HCT116 (cell line): ENCODE data around the gene ANKMY2. TPM values are rescaled to one million over a fixed set of nuclear protein-coding genes. Genes with fewer than 3 reads are reported as not detected.

Experiments used
- ATAC-seq: fragments of 200-7000 bp; cut with Tn5 transposase; 2 replicates; pipeline ENCODE4 v1.9.1; 2020; ENCODE audit warnings: mild to moderate bottlenecking, moderate library complexity
- BruUV-seq: library from RNA; stranded (reverse); fragments of 400-500 nt; replicated peaks from 2 replicates; lab custom pipeline; 2021; lab: Mats Ljungman, UMichigan
- CTCF ChIA-PET: fragments of 300-600 bp; sonication (Branson Sonifier 250); formaldehyde crosslinking; loops from one replicate; lab custom pipeline; 2021; ENCODE audit warnings: antibody characterized with exemption; lab: Charles Lee
- POLR2A ChIA-PET: fragments of 300-600, 350-600 bp; sonication (Branson Sonifier 250); formaldehyde crosslinking; loops from one replicate; lab custom pipeline; 2021; ENCODE audit warnings: antibody characterized with exemption; lab: Charles Lee
- RAD21 ChIA-PET, 2 experiments: fragments of 300-600 bp; sonication (Branson Sonifier 250); formaldehyde crosslinking; loops; one replicate each; lab custom pipeline; 2023; ENCODE audit warnings: low total read pairs in 2 of 2; ENCODE audit not compliant: uncharacterized antibody in 2 of 2, unreplicated experiment in 2 of 2, low non-redundant PET in 1 of 2; lab: Charles Lee
- DNase-seq: peaks from one replicate; pipeline ENCODE4 v3.0.0-alpha.2; 2010; ENCODE audit warnings: low read depth, low spot score
- H2AFZ ChIP-seq: fragments of 200-600 bp; shearing (Covaris generic), sonication (generic); 2 replicates; pipeline ENCODE4 v1.6.1; 2017; ENCODE audit warnings: low read depth, mixed run types, mixed read lengths, antibody characterized with exemption, low read length; ENCODE audit not compliant: poor library complexity, severe bottlenecking
- H3K27ac ChIP-seq: 2 replicates; pipeline ENCODE4 v1.5.1; 2012; ENCODE audit warnings: low read depth, low read length
- H3K27me3 ChIP-seq: fragments of 200-600 bp; sonication (generic); 2 replicates; pipeline ENCODE4 v1.6.1; 2016; ENCODE audit warnings: mixed run types, low read length, mixed read lengths; ENCODE audit not compliant: insufficient read depth
- H3K36me3 ChIP-seq, 2 experiments: fragments of 200-500 bp in 1 of 2; fragments of 200-600 bp in 1 of 2; sonication (Bioruptor generic) in 1 of 2; sonication (generic) in 1 of 2; 2 replicates each; pipeline versions ENCODE4 v1.5.1 to v1.6.1; 2014 to 2016; ENCODE audit warnings: low read length in 2 of 2, inconsistent platforms in 1 of 2, mixed read lengths in 1 of 2, mixed run types in 1 of 2; ENCODE audit not compliant: insufficient read depth in 2 of 2, control insufficient read depth in 1 of 2
- H3K4me1 ChIP-seq, 2 experiments: fragments of 200-600 bp in 1 of 2; sonication (generic) in 1 of 2; 2 replicates each; pipeline versions ENCODE4 v1.5.1 to v1.6.1; 2012 to 2017; ENCODE audit warnings: low read length in 2 of 2, inconsistent platforms in 1 of 2, mild to moderate bottlenecking in 1 of 2, mixed read lengths in 1 of 2, mixed run types in 1 of 2, moderate library complexity in 1 of 2; ENCODE audit not compliant: insufficient read depth in 2 of 2, control insufficient read depth in 1 of 2
- H3K4me2 ChIP-seq: fragments of 200-600 bp; sonication (generic); 2 replicates; pipeline ENCODE4 v1.6.1; 2017; ENCODE audit warnings: mixed run types, low read length, mixed read lengths
- H3K4me3 ChIP-seq, 2 experiments: fragments of 200-600 bp in 1 of 2; sonication (generic) in 1 of 2; replicated peaks in 1 of 2; 2 replicates each; pipeline ENCODE4 v1.5.1; 2011 to 2016; ENCODE audit warnings: low read length in 2 of 2, control low read depth in 1 of 2, low read depth in 1 of 2, mild to moderate bottlenecking in 1 of 2, mixed read lengths in 1 of 2, mixed run types in 1 of 2
- H3K79me2 ChIP-seq: fragments of 200-600 bp; sonication (generic); 2 replicates; pipeline ENCODE4 v1.6.1; 2017; ENCODE audit warnings: mild to moderate bottlenecking, mixed run types, low read length, moderate library complexity, mixed read lengths; ENCODE audit not compliant: insufficient read depth
- H3K9ac ChIP-seq: fragments of 200-600 bp; sonication (generic); 2 replicates; pipeline ENCODE4 v1.6.1; 2016; ENCODE audit warnings: low read length, mixed read lengths
- H3K9me2 ChIP-seq: fragments of 200-600 bp; sonication (generic), shearing (Covaris generic); 2 replicates; pipeline ENCODE4 v1.6.1; 2017; ENCODE audit warnings: mixed run types, mild to moderate bottlenecking, moderate library complexity; ENCODE audit not compliant: insufficient read depth
- H3K9me3 ChIP-seq, 2 experiments: fragments of 200-500 bp in 1 of 2; fragments of 200-600 bp in 1 of 2; sonication (Bioruptor generic) in 1 of 2; sonication (generic) in 1 of 2; 2 replicates each; pipeline ENCODE4 v1.6.1; 2014 to 2017; ENCODE audit warnings: low read length in 2 of 2, mixed read lengths in 2 of 2, inconsistent platforms in 1 of 2, low read depth in 1 of 2, mild to moderate bottlenecking in 1 of 2, mixed run types in 1 of 2, moderate library complexity in 1 of 2; ENCODE audit not compliant: control insufficient read depth in 1 of 2, insufficient read depth in 1 of 2
- H4K20me1 ChIP-seq: fragments of 200-600 bp; sonication (generic), shearing (Covaris generic); 2 replicates; pipeline ENCODE4 v1.6.1; 2017; ENCODE audit warnings: mixed run types, mild to moderate bottlenecking, moderate library complexity; ENCODE audit not compliant: insufficient read depth
- CBX3 ChIP-seq: IDR thresholded peaks from 2 replicates; pipeline ENCODE4 v1.6.1; 2012; ENCODE audit warnings: low read depth
- CEBPB ChIP-seq: IDR thresholded peaks from 2 replicates; pipeline ENCODE4 v1.6.1; 2012; ENCODE audit warnings: low read depth
- EGR1 ChIP-seq: IDR thresholded peaks from 2 replicates; pipeline ENCODE4 v1.6.1; 2012; ENCODE audit warnings: low read depth
- ELF1 ChIP-seq: IDR thresholded peaks from 2 replicates; pipeline ENCODE4 v1.6.1; 2012; ENCODE audit warnings: low read depth, borderline replicate concordance
- EZH2phosphoT487 ChIP-seq: fragments of 200-600 bp; IDR thresholded peaks from 2 replicates; pipeline ENCODE4 v1.6.1; 2018; ENCODE audit warnings: antibody characterized with exemption, borderline replicate concordance
- FOSL1 ChIP-seq: IDR thresholded peaks from 2 replicates; pipeline ENCODE4 v1.6.1; 2012; ENCODE audit warnings: low read depth
- POLR2A ChIP-seq: IDR thresholded peaks from 2 replicates; pipeline ENCODE4 v1.7.0; 2011; ENCODE audit warnings: borderline replicate concordance; ENCODE audit not compliant: insufficient read depth, insufficient read length; ENCODE audit errors: extremely low read depth
- RAD21 ChIP-seq: IDR thresholded peaks from 2 replicates; pipeline ENCODE4 v1.6.1; 2012; ENCODE audit warnings: low read depth, mild to moderate bottlenecking
- REST ChIP-seq: IDR thresholded peaks from 2 replicates; pipeline ENCODE4 v1.6.1; 2012; ENCODE audit warnings: low read depth
- SIN3A ChIP-seq: IDR thresholded peaks from 2 replicates; pipeline ENCODE4 v1.6.1; 2012; ENCODE audit warnings: low read depth
- SP1 ChIP-seq: IDR thresholded peaks from 2 replicates; pipeline ENCODE4 v1.6.1; 2012; ENCODE audit warnings: low read depth
- YY1 ChIP-seq: IDR thresholded peaks from 2 replicates; pipeline ENCODE4 v1.6.1; 2011; ENCODE audit warnings: low read length, low read depth, moderate library complexity, mild to moderate bottlenecking; ENCODE audit not compliant: insufficient replicate concordance; ENCODE audit errors: extremely low read depth
- ZFX ChIP-seq: fragments of 450-650 bp; IDR thresholded peaks from 2 replicates; pipeline ENCODE4 v1.6.1; 2017
- ZNF274 ChIP-seq: fragments of 200-500 bp; sonication (Bioruptor generic); IDR thresholded peaks from 2 replicates; pipeline ENCODE4 v1.6.1; 2014; ENCODE audit warnings: mild to moderate bottlenecking, low read depth, low read length, inconsistent platforms
- intact Hi-C: fragments of 100-400 bp; cut with micrococcal nuclease; formaldehyde crosslinking; loops from 2 replicates; pipeline ENCODE4 v1.10.0; 2022
- total RNA-seq: library from RNA; stranded (reverse); gene quantifications from one replicate; pipeline ENCODE4 v1.2.1, GENCODE V29; 2021; ENCODE audit not compliant: unreplicated experiment
- TF ChIP-seq, protein P1 (sequence below): IDR thresholded peaks from 2 replicates; pipeline ENCODE4 v1.6.1; 2012
- TF ChIP-seq, protein P2 (sequence below): IDR thresholded peaks from 2 replicates; pipeline ENCODE4 v1.6.1; 2012

ANKMY2 gene
- total RNA-seq, 1 experiment from 2014 or later = 24.9 TPM

DNA sequence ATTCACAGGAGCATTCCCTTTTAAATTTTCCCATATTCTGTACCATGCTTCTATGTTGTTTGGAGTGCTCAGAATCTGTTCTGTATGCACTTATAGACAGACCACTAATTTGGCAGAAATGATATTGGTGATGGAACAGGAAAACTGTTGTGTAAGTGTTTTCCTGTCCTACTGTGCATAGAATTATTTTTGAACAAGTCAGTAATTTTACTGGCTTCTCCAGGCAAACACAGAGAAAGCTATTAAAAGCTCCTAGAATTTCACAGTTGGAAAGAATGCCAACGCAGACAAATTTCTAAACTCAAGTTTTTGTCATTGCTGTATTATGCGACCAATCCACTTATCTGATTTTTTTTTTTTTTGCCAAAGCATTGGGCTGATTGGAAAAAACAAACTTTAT lies 55.7 kb downstream of the ANKMY2 start:
- Histone ChIP-seq H3K36me3 (no peaks in the 10 kb centered on the region; a peak in 1 of 4 replicates), H3K9me3 (no peaks in the 10 kb centered on the region), H3K27me3 (no peaks in the 10 kb centered on the region), H3K27ac (no peak overlapping the region), H3K9me2 (no peaks in the 10 kb centered on the region), H3K4me1 (no peaks in the 10 kb centered on the region), H3K79me2 (no peaks in the 10 kb centered on the region), H3K9ac (no peak overlapping the region), H2AFZ (no peak overlapping the region), H4K20me1 (no peaks in the 10 kb centered on the region), H3K4me3 (no peak overlapping the region), H3K4me2 (no peak overlapping the region)
- no peak for TF ChIP-seq ELF1
- TF ChIP-seq CEBPB = no peak
- TF ChIP-seq, protein P1, sequence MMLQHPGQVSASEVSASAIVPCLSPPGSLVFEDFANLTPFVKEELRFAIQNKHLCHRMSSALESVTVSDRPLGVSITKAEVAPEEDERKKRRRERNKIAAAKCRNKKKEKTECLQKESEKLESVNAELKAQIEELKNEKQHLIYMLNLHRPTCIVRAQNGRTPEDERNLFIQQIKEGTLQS = no peak
- no peak for TF ChIP-seq SP1
- TF ChIP-seq SIN3A = no peak
- TF ChIP-seq EGR1 = no peak
- TF ChIP-seq CBX3 = no peak
- TF ChIP-seq, protein P2, sequence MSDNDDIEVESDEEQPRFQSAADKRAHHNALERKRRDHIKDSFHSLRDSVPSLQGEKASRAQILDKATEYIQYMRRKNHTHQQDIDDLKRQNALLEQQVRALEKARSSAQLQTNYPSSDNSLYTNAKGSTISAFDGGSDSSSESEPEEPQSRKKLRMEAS = no peak
- no peak for TF ChIP-seq REST
- no peak for TF ChIP-seq ZNF274
- no peak for TF ChIP-seq ZFX
- TF ChIP-seq POLR2A = no peak
- TF ChIP-seq EZH2phosphoT487 = no peak
- no peak for TF ChIP-seq FOSL1
- no peak for TF ChIP-seq RAD21
- no peak for TF ChIP-seq YY1
- CTCF ChIA-PET = no interaction called here
- intact Hi-C loops = no loop called here
- no peak for DNase-seq
- RAD21 ChIA-PET = no interaction called here
- no TSS peak for BruUV-seq
- POLR2A ChIA-PET = no interaction called here
- no peak for ATAC-seq
